ENCODE results near the gene MSH3.

The MSH3 gene

GRCh38 chr5:80806929-80807328 is 152.5 kb downstream of the MSH3 start (continued):
- TF ChIP-seq HIC1 (tag by site-specific recombination; IDR thresholded peaks at IDR 0.05), result no peak
- no peak for TF ChIP-seq ZNF146 (tag by site-specific recombination; IDR thresholded peaks at IDR 0.05)

GRCh38 chr5:80809451-80809850 is 155.0 kb downstream of the MSH3 start:
- no peak overlapping the region for H3K4me3 ChIP-seq (ENCODE audit: low read depth, low read length)
- peaks cover 6 to 12% of the 10 kb centered on the region in 2 experiments for H3K36me3 ChIP-seq (ENCODE audit: control insufficient read depth in 2 of 2, insufficient read depth in 1 of 2, low read length in 2 of 2)
- ChIA-PET POLR2A (no interaction called here), CTCF (no interaction called here)
- H3K9me3 ChIP-seq (ENCODE audit: control insufficient read depth, insufficient read depth, low read depth, low read length), result no peaks in the 10 kb centered on the region
- TF ChIP-seq ZNF114 (tag by site-specific recombination; IDR thresholded peaks at IDR 0.05), result no peak
- H3K27ac ChIP-seq (ENCODE audit: extremely low read depth, low read depth, low read length), result no peak overlapping the region
- H3K4me1 ChIP-seq (ENCODE audit: control insufficient read depth, insufficient read depth, low read length), result no peaks in the 10 kb centered on the region

GRCh38 chr5:80810425-80810824 is 156.0 kb downstream of the MSH3 start:
- ChIA-PET CTCF (no interaction called here), POLR2A (no interaction called here)
- no peak overlapping the region for H3K27ac ChIP-seq (ENCODE audit: extremely low read depth, low read depth, low read length)
- H3K4me1 ChIP-seq (ENCODE audit: control insufficient read depth, insufficient read depth, low read length), result no peaks in the 10 kb centered on the region
- no peak overlapping the region for H3K4me3 ChIP-seq (ENCODE audit: low read depth, low read length)
- H3K36me3 ChIP-seq (ENCODE audit: control insufficient read depth in 2 of 2, insufficient read depth in 1 of 2, low read length in 2 of 2), result peaks cover 6 to 16% of the 10 kb centered on the region in 2 experiments
- H3K9me3 ChIP-seq (ENCODE audit: control insufficient read depth, insufficient read depth, low read depth, low read length), result no peaks in the 10 kb centered on the region
- no peak for TF ChIP-seq ZNF626 (tag by site-specific recombination; IDR thresholded peaks at IDR 0.05)
- TF ChIP-seq ZNF658 (tag by site-specific recombination; IDR thresholded peaks at IDR 0.05), result no peak
- no peak for TF ChIP-seq PATZ1 (tag by site-specific recombination; IDR thresholded peaks at IDR 0.05)
- no peak for TF ChIP-seq ZNF174 (tag by site-specific recombination; IDR thresholded peaks at IDR 0.05)
- no peak for TF ChIP-seq TCF7L2 (IDR thresholded peaks at IDR 0.05; ENCODE audit: borderline replicate concordance, low read depth, low read length)
- no peak for TF ChIP-seq ZSCAN30 (tag by site-specific recombination; IDR thresholded peaks at IDR 0.05)
- no peak for TF ChIP-seq ZNF391 (tag by site-specific recombination; IDR thresholded peaks at IDR 0.05; ENCODE audit: borderline replicate concordance, low read depth)
- no peak for TF ChIP-seq ZNF513 (tag by site-specific recombination; IDR thresholded peaks at IDR 0.05)
- no peak for TF ChIP-seq ZNF792 (tag by site-specific recombination; IDR thresholded peaks at IDR 0.05)
- TF ChIP-seq ZNF76 (tag by site-specific recombination; IDR thresholded peaks at IDR 0.05; ENCODE audit: borderline replicate concordance, low read depth), result no peak
- TF ChIP-seq ZNF169 (tag by site-specific recombination; IDR thresholded peaks at IDR 0.05), result no peak
- no peak for TF ChIP-seq ZNF624 (tag by site-specific recombination; IDR thresholded peaks at IDR 0.05)
- no peak for TF ChIP-seq ZNF707 (tag by site-specific recombination; IDR thresholded peaks at IDR 0.05)
- TF ChIP-seq SALL2 (tag by site-specific recombination; IDR thresholded peaks at IDR 0.05; ENCODE audit: borderline replicate concordance), result no peak
- no peak for TF ChIP-seq ZBTB21 (tag by site-specific recombination; IDR thresholded peaks at IDR 0.05)
- no peak for TF ChIP-seq ZNF239 (tag by site-specific recombination; IDR thresholded peaks at IDR 0.05)

Data from HEK293 (cell line).